SK-N-SH (cell line): ENCODE data around the gene GNAZ. TPM values are rescaled to one million over a fixed set of nuclear protein-coding genes. Genes with fewer than 3 reads are reported as not detected.

Experiments used
- CTCF ChIA-PET: fragments of 300-600, 350-600 bp; formaldehyde crosslinking; extraction: SDS; loops from one replicate; lab custom pipeline; 2021; lab: Yijun Ruan, JAX
- POLR2A ChIA-PET: fragments of 350-600 bp; sonication (Branson Sonifier 250); formaldehyde crosslinking; extraction: SDS; loops from one replicate; lab custom pipeline; 2020; ENCODE audit warnings: antibody characterized with exemption, inconsistent platforms; lab: Yijun Ruan, JAX
- DNase-seq: peaks from one replicate; pipeline ENCODE4 v3.0.0; 2012
- H2AFZ ChIP-seq: fragments of 200-600 bp; sonication (generic); 2 replicates; pipeline ENCODE4 v1.8.1; 2016; ENCODE audit warnings: antibody characterized with exemption, mild to moderate bottlenecking, low read depth
- H3F3A ChIP-seq: fragments of 200-600 bp; sonication (generic); replicated peaks from 2 replicates; pipeline ENCODE3; 2016; ENCODE audit warnings: antibody characterized with exemption, mild to moderate bottlenecking; ENCODE audit not compliant: insufficient read depth
- H3K27ac ChIP-seq, 2 experiments: fragments of 200-500 bp in 1 of 2; fragments of 200-600 bp in 1 of 2; sonication (Bioruptor generic) in 1 of 2; sonication (generic), shearing (Covaris generic) in 1 of 2; 2 replicates each; pipeline versions ENCODE4 v1.5.1 to v1.6.1; 2014 to 2016; ENCODE audit warnings: low read depth in 2 of 2, inconsistent platforms in 1 of 2, low read length in 1 of 2, mild to moderate bottlenecking in 1 of 2, mixed read lengths in 1 of 2
- H3K27me3 ChIP-seq: fragments of 200-600 bp; sonication (generic), shearing (Covaris generic); 2 replicates; pipeline ENCODE4 v1.6.1; 2016; ENCODE audit warnings: mixed run types; ENCODE audit not compliant: insufficient read depth
- H3K36me3 ChIP-seq, 2 experiments: fragments of 200-500 bp in 1 of 2; fragments of 200-600 bp in 1 of 2; sonication (Bioruptor generic) in 1 of 2; sonication (generic) in 1 of 2; replicated peaks in 1 of 2; 2 replicates each; pipeline versions ENCODE3 to v1.5.1; 2014 to 2016; ENCODE audit warnings: low read length in 1 of 2, mild to moderate bottlenecking in 1 of 2; ENCODE audit not compliant: insufficient read depth in 2 of 2, control insufficient read depth in 1 of 2
- H3K4me1 ChIP-seq, 2 experiments: fragments of 200-500 bp in 1 of 2; fragments of 200-600 bp in 1 of 2; sonication (Bioruptor generic) in 1 of 2; sonication (generic), shearing (Covaris generic) in 1 of 2; 2 replicates each; pipeline versions ENCODE4 v1.5.1 to v1.6.1; 2014 to 2016; ENCODE audit warnings: low read depth in 1 of 2, low read length in 1 of 2, mixed run types in 1 of 2; ENCODE audit not compliant: insufficient read depth in 2 of 2, control insufficient read depth in 1 of 2
- H3K4me2 ChIP-seq: fragments of 200-600 bp; sonication (generic), shearing (Covaris generic); 2 replicates; pipeline ENCODE4 v1.6.1; 2017; ENCODE audit warnings: mixed run types
- H3K4me3 ChIP-seq, 2 experiments: fragments of 200-500 bp in 1 of 2; fragments of 200-600 bp in 1 of 2; sonication (Bioruptor generic) in 1 of 2; sonication (generic), shearing (Covaris generic) in 1 of 2; 2 replicates each; pipeline versions ENCODE4 v1.5.1 to v1.8.1; 2014 to 2016; ENCODE audit warnings: low read depth in 2 of 2, inconsistent platforms in 1 of 2, low read length in 1 of 2, mild to moderate bottlenecking in 1 of 2, mixed read lengths in 1 of 2, moderate library complexity in 1 of 2
- H3K79me2 ChIP-seq: fragments of 200-600 bp; sonication (generic); 2 replicates; pipeline ENCODE4 v1.8.1; 2017; ENCODE audit warnings: mild to moderate bottlenecking; ENCODE audit not compliant: insufficient read depth
- H3K9ac ChIP-seq: fragments of 200-600 bp; sonication (generic); 2 replicates; pipeline ENCODE4 v1.6.1; 2017; ENCODE audit warnings: mixed run types
- H3K9me2 ChIP-seq: fragments of 200-600 bp; sonication (generic); 2 replicates; pipeline ENCODE4 v1.6.1; 2017; ENCODE audit warnings: mixed run types
- H3K9me3 ChIP-seq: fragments of 200-600 bp; sonication (generic); 2 replicates; pipeline ENCODE4 v1.6.1; 2017; ENCODE audit warnings: mixed run types, mild to moderate bottlenecking, moderate library complexity
- H4K20me1 ChIP-seq: fragments of 200-600 bp; sonication (generic); 2 replicates; pipeline ENCODE4 v1.6.1; 2017; ENCODE audit warnings: mild to moderate bottlenecking, mixed run types; ENCODE audit not compliant: insufficient read depth
- CHD2 ChIP-seq: fragments of 150-350 bp; IDR thresholded peaks from 2 replicates; pipeline ENCODE4 v1.6.1; 2018; ENCODE audit warnings: low read length; ENCODE audit not compliant: partially characterized antibody
- EP300 ChIP-seq, 2 experiments: IDR thresholded peaks; 2 replicates each; pipeline versions ENCODE4 v1.4.0 to v1.6.1; 2012; ENCODE audit warnings: borderline replicate concordance in 1 of 2, low read depth in 1 of 2, low read length in 1 of 2
- EZH2phosphoT487 ChIP-seq: fragments of 200-600 bp; sonication (generic); IDR thresholded peaks from 2 replicates; pipeline ENCODE4 v1.6.1; 2017; ENCODE audit warnings: low read depth, mixed run types, mild to moderate bottlenecking, antibody characterized with exemption, moderate library complexity, borderline replicate concordance
- GABPA ChIP-seq: IDR thresholded peaks from 2 replicates; pipeline ENCODE4 v1.4.0; 2012; ENCODE audit warnings: low read depth, mild to moderate bottlenecking
- NFIC ChIP-seq: IDR thresholded peaks from 2 replicates; pipeline ENCODE4 v1.4.0; 2012; ENCODE audit warnings: borderline replicate concordance
- RAD21 ChIP-seq: IDR thresholded peaks from 2 replicates; pipeline ENCODE4 v1.6.1; 2012; ENCODE audit warnings: mild to moderate bottlenecking, low read length
- SIN3A ChIP-seq: IDR thresholded peaks from 2 replicates; pipeline ENCODE4 v1.6.1; 2012; ENCODE audit warnings: low read depth, mild to moderate bottlenecking, low read length, moderate library complexity, borderline replicate concordance
- TAF1 ChIP-seq: IDR thresholded peaks from 2 replicates; pipeline ENCODE4 v1.6.1; 2012; ENCODE audit warnings: low read depth, mild to moderate bottlenecking, low read length, moderate library complexity, borderline replicate concordance
- TCF12 ChIP-seq: IDR thresholded peaks from 2 replicates; pipeline ENCODE4 v1.4.0; 2012
- TEAD4 ChIP-seq: IDR thresholded peaks from 2 replicates; pipeline ENCODE4 v1.4.0; 2012; ENCODE audit warnings: mild to moderate bottlenecking, borderline replicate concordance; ENCODE audit not compliant: insufficient read depth
- YY1 ChIP-seq: IDR thresholded peaks from 2 replicates; pipeline ENCODE4 v1.4.0; 2012; ENCODE audit warnings: low read depth, mild to moderate bottlenecking
- WGBS: methylation state at CpG from one replicate; pipeline ENCODE4 v1.1.6; 2017; ENCODE audit warnings: low lambda C conversion rate; 5-methylcytosine and 5-hydroxymethylcytosine counted together
- polyA plus RNA-seq, 3 experiments: library from polyadenylated mRNA; depleted of rRNA; stranded (reverse); fragments of >200 nt; gene quantifications; 2 replicates each; pipeline ENCODE4 v1.2.3, GENCODE V29; 2012

Gene GNAZ
- polyA plus RNA-seq, 1 of the 3 experiments (the other 2 are of a cell fraction): 6.5 TPM

- H3K4me1 ChIP-seq: peaks cover 5 to 42% of the 10 kb centered on the region in 2 experiments; a peak in 1 of 4 replicates
- no peak overlapping the region for H3K9ac ChIP-seq
- H3K27me3 ChIP-seq: no peaks in the 10 kb centered on the region
- no peaks in the 10 kb centered on the region for H3K9me2 ChIP-seq
- POLR2A ChIA-PET: no interaction called here
- no peak overlapping the region for H3K4me3 ChIP-seq
- WGBS: 91% methylated on average over 9 of the region's 11 CpGs
- H4K20me1 ChIP-seq: peaks cover 3% of the 10 kb centered on the region; the same call in 1 of the 2 replicates
- CTCF ChIA-PET: no interaction called here
- no peaks in the 10 kb centered on the region for H3F3A ChIP-seq
- H3K36me3 ChIP-seq: no peaks in the 10 kb centered on the region
- H3K79me2 ChIP-seq: no peaks in the 10 kb centered on the region; the same call in 1 of the 2 replicates
- DNase-seq: no peak
- no peak overlapping the region for H3K4me2 ChIP-seq
- H3K27ac ChIP-seq: no peak overlapping the region
- no peak for TF ChIP-seq TAF1
- TF ChIP-seq RAD21: no peak
- TF ChIP-seq, all 33 proteins: peak for 0
- H3K9me3 ChIP-seq: no peaks in the 10 kb centered on the region
- no peak overlapping the region for H2AFZ ChIP-seq
These were observed 2.7 kb downstream of the GNAZ start for GRCh38 chr22:23072911-23073491.

GRCh38 chr22:23073526-23074229 is 3.4 kb downstream of the GNAZ start:
- Histone ChIP-seq H3K79me2 (no peaks in the 10 kb centered on the region; the same call in 1 of the 2 replicates), H3K4me3 (no peak overlapping the region), H3K27me3 (no peaks in the 10 kb centered on the region), H3K4me1 (peaks cover 5 to 48% of the 10 kb centered on the region in 2 experiments; a peak in 1 of 4 replicates), H3K9me3 (no peaks in the 10 kb centered on the region), H3K4me2 (no peak overlapping the region), H3F3A (no peaks in the 10 kb centered on the region), H3K9me2 (no peaks in the 10 kb centered on the region), H4K20me1 (peaks cover 7% of the 10 kb centered on the region; the same call in 1 of the 2 replicates), H3K9ac (no peak overlapping the region), H2AFZ (no peak overlapping the region), H3K36me3 (no peaks in the 10 kb centered on the region), H3K27ac (no peak overlapping the region)
- ChIA-PET POLR2A (no interaction called here), CTCF (interaction anchor here (1.2 kb wide), 2 partner anchors 54 to 98 kb away, joined by 4 read pairs; no protein-coding TSS in a partner anchor)
- WGBS: 86% methylated on average over 13 of the region's 13 CpGs
- no peak for TF ChIP-seq GABPA
- no peak for TF ChIP-seq SIN3A
- no peak for TF ChIP-seq CHD2
- no peak for TF ChIP-seq EZH2phosphoT487
- no peak for TF ChIP-seq YY1
- TF ChIP-seq TCF12: no peak
- no peak for TF ChIP-seq TEAD4
- no peak for TF ChIP-seq EP300 (IDR thresholded peaks at IDR 0.05; ENCODE audit: borderline replicate concordance in 1 of 2, low read depth in 1 of 2, low read length in 1 of 2)
- TF ChIP-seq NFIC: no peak
- no peak for DNase-seq
